ENCODE measurements around the gene ZNF490.
"Not testable (repeated sequence)": the region's sequence is repeated elsewhere in the genome, so short reads cannot be mapped to it uniquely, and the experiment has no call there.

Gene ZNF490

GRCh38 chr19:12610540-12611360 is at the start of gene ZNF490, which contains the start of gene ZNF791:
ZNF490 (minus strand) TSS chr19:12610813; CDS start chr19:12610680, 133 bp downstream.
ZNF791 (plus strand) TSS chr19:12610920; CDS start chr19:12611080, 160 bp downstream.
- peak; percentile 97 for DNase-seq

GRCh38 chr19:12657966-12658365 is 47.4 kb upstream of the ZNF490 start:
- no peak for DNase-seq

GRCh38 chr19:12656899-12657571 is 46.4 kb upstream of the ZNF490 start:
- DNase-seq: no peak

GRCh38 chr19:12655546-12655945 is 44.9 kb upstream of the ZNF490 start:
- DNase-seq: no peak

GRCh38 chr19:12652219-12652618 is 41.6 kb upstream of the ZNF490 start:
- DNase-seq: no peak

- no peak for DNase-seq
These were observed 39.3 kb upstream of the ZNF490 start for GRCh38 chr19:12649941-12650340.

- no peak for DNase-seq
These were observed 37.5 kb upstream of the ZNF490 start for GRCh38 chr19:12648088-12648487.

- DNase-seq: no peak
These were observed 37.0 kb upstream of the ZNF490 start for GRCh38 chr19:12647490-12648071.

- no peak for DNase-seq
These were observed 36.4 kb upstream of the ZNF490 start for GRCh38 chr19:12647047-12647446.

- no peak for DNase-seq
These were observed 35.9 kb upstream of the ZNF490 start for GRCh38 chr19:12646551-12646950.

GRCh38 chr19:12643716-12644115 is 33.1 kb upstream of the ZNF490 start:
- DNase-seq: not testable (repeated sequence)

- DNase-seq: no peak
These were observed 31.9 kb upstream of the ZNF490 start for GRCh38 chr19:12642506-12642905.

GRCh38 chr19:12641456-12641855 is 30.8 kb upstream of the ZNF490 start:
- no peak for DNase-seq

GRCh38 chr19:12639901-12640613 is 29.4 kb upstream of the ZNF490 start:
- peak; percentile 41 for DNase-seq

GRCh38 chr19:12638611-12639182 is 28.1 kb upstream of the ZNF490 start:
- DNase-seq: no peak

- no peak for DNase-seq
These were observed 26.0 kb upstream of the ZNF490 start for GRCh38 chr19:12636631-12637030.

GRCh38 chr19:12629215-12629614 is 18.6 kb upstream of the ZNF490 start:
- no peak for DNase-seq

GRCh38 chr19:12628040-12629022 is 17.7 kb upstream of the ZNF490 start:
- DNase-seq: no peak

GRCh38 chr19:12626958-12627357 is 16.3 kb upstream of the ZNF490 start:
- no peak for DNase-seq

- DNase-seq: no peak
These were observed 12.9 kb upstream of the ZNF490 start for GRCh38 chr19:12623361-12624031.

Measured in NCI-H510A treated with DMSO at 0.1 percent for 48 hours (cell line).